Measurements from ENCODE around the gene PTGFR.

The PTGFR gene

DNA sequence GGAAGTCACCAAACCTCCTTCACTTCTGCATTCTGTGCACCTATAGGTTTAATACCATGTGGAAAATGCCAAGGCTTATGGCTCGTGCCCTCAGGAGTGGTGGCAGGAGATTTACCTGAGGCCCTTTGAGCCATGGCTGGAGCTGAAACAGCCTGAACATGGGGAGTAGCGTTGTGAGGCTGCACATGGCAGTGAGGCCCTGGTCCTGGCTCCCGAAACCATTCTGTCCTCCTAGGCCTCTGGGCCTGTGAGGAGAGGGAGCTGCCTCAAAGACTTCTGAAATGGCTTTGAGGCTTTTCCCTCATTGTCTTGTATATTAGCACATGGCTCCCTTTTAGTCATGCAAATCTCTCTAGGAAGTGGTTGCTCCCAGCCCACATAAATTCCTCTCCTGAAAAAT, 20.6 kb downstream of the PTGFR start:
- TF ChIP-seq ZNF600 (tag by site-specific recombination; IDR thresholded peaks at IDR 0.05) (no peak), ZNF585B (tag by site-specific recombination; IDR thresholded peaks at IDR 0.05) (peak; percentile 94), ZNF274 (IDR thresholded peaks at IDR 0.05; ENCODE audit: low read length) (no peak), ZNF274 (tag by site-specific recombination; IDR thresholded peaks at IDR 0.05; ENCODE audit: borderline replicate concordance) (no peak), ZNF558 (tag by site-specific recombination; IDR thresholded peaks at IDR 0.05) (no peak), ZNF529 (tag by site-specific recombination; IDR thresholded peaks at IDR 0.05; ENCODE audit: insufficient replicate concordance) (no peak), TRIM28 (IDR thresholded peaks at IDR 0.05; ENCODE audit: borderline replicate concordance, low read length) (peak; percentile 97), ZFP69B (tag by site-specific recombination; IDR thresholded peaks at IDR 0.05) (no peak), ZNF580 (tag by site-specific recombination; IDR thresholded peaks at IDR 0.05) (no peak), SETDB1 (IDR thresholded peaks at IDR 0.05; ENCODE audit: insufficient read length, low read length) (peak; percentile 87)
- Histone ChIP-seq H3K9me3 (ENCODE audit: control insufficient read depth, insufficient read depth, low read depth, low read length) (no peaks in the 10 kb centered on the region), H3K4me1 (ENCODE audit: control insufficient read depth, insufficient read depth, low read length) (no peaks in the 10 kb centered on the region), H3K27ac (ENCODE audit: extremely low read depth, low read depth, low read length) (no peak overlapping the region), H3K36me3 (ENCODE audit: control insufficient read depth in 2 of 2, insufficient read depth in 1 of 2, low read length in 2 of 2) (no peaks in the 10 kb centered on the region), H3K4me3 (ENCODE audit: low read depth, low read length) (no peak overlapping the region)
- CTCF ChIA-PET, result no interaction called here
- POLR2A ChIA-PET, result no interaction called here

DNA sequence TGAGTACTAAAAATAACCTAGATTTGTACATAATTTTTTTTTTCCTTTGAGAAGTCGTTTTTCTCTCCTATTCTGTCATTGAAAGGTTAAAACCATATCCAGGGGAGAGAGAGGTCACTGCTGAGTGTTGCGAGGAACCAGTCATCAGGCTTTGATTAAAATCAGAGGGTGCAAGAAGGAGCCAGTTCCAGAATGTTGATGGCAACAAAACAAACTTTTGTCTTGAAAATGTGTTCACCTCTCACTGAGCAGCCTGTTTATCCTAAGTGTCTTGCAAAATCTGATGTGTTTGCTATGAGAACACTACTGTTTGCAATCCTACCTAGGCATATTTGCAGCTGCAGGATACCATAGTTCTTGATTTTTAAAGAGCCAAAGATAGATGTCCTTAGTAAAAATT, 25.9 kb downstream of the PTGFR start:
- no peaks in the 10 kb centered on the region for H3K4me1 ChIP-seq (ENCODE audit: control insufficient read depth, insufficient read depth, low read length)
- H3K27ac ChIP-seq (ENCODE audit: extremely low read depth, low read depth, low read length), result no peak overlapping the region
- no peak overlapping the region for H3K4me3 ChIP-seq (ENCODE audit: low read depth, low read length)
- H3K36me3 ChIP-seq (ENCODE audit: control insufficient read depth in 2 of 2, insufficient read depth in 1 of 2, low read length in 2 of 2), result no peaks in the 10 kb centered on the region
- POLR2A ChIA-PET, result no interaction called here
- TF ChIP-seq FEZF1 (tag by site-specific recombination; IDR thresholded peaks at IDR 0.05), result no peak
- TF ChIP-seq, protein P1, sequence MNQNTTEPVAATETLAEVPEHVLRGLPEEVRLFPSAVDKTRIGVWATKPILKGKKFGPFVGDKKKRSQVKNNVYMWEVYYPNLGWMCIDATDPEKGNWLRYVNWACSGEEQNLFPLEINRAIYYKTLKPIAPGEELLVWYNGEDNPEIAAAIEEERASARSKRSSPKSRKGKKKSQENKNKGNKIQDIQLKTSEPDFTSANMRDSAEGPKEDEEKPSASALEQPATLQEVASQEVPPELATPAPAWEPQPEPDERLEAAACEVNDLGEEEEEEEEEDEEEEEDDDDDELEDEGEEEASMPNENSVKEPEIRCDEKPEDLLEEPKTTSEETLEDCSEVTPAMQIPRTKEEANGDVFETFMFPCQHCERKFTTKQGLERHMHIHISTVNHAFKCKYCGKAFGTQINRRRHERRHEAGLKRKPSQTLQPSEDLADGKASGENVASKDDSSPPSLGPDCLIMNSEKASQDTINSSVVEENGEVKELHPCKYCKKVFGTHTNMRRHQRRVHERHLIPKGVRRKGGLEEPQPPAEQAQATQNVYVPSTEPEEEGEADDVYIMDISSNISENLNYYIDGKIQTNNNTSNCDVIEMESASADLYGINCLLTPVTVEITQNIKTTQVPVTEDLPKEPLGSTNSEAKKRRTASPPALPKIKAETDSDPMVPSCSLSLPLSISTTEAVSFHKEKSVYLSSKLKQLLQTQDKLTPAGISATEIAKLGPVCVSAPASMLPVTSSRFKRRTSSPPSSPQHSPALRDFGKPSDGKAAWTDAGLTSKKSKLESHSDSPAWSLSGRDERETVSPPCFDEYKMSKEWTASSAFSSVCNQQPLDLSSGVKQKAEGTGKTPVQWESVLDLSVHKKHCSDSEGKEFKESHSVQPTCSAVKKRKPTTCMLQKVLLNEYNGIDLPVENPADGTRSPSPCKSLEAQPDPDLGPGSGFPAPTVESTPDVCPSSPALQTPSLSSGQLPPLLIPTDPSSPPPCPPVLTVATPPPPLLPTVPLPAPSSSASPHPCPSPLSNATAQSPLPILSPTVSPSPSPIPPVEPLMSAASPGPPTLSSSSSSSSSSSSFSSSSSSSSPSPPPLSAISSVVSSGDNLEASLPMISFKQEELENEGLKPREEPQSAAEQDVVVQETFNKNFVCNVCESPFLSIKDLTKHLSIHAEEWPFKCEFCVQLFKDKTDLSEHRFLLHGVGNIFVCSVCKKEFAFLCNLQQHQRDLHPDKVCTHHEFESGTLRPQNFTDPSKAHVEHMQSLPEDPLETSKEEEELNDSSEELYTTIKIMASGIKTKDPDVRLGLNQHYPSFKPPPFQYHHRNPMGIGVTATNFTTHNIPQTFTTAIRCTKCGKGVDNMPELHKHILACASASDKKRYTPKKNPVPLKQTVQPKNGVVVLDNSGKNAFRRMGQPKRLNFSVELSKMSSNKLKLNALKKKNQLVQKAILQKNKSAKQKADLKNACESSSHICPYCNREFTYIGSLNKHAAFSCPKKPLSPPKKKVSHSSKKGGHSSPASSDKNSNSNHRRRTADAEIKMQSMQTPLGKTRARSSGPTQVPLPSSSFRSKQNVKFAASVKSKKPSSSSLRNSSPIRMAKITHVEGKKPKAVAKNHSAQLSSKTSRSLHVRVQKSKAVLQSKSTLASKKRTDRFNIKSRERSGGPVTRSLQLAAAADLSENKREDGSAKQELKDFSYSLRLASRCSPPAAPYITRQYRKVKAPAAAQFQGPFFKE (tag by site-specific recombination; IDR thresholded peaks at IDR 0.05; ENCODE audit: borderline replicate concordance), result no peak
- no peak for TF ChIP-seq KLF10 (tag by site-specific recombination; IDR thresholded peaks at IDR 0.05)
- TF ChIP-seq ZNF221 (tag by site-specific recombination; IDR thresholded peaks at IDR 0.05; ENCODE audit: borderline replicate concordance), result no peak
- TF ChIP-seq ZNF302 (tag by site-specific recombination; IDR thresholded peaks at IDR 0.05; ENCODE audit: low read depth), result no peak
- TF ChIP-seq ZNF16 (tag by site-specific recombination; IDR thresholded peaks at IDR 0.05; ENCODE audit: low read depth), result no peak
- TF ChIP-seq ZNF10 (tag by site-specific recombination; IDR thresholded peaks at IDR 0.05), result no peak
- TF ChIP-seq, protein P2, sequence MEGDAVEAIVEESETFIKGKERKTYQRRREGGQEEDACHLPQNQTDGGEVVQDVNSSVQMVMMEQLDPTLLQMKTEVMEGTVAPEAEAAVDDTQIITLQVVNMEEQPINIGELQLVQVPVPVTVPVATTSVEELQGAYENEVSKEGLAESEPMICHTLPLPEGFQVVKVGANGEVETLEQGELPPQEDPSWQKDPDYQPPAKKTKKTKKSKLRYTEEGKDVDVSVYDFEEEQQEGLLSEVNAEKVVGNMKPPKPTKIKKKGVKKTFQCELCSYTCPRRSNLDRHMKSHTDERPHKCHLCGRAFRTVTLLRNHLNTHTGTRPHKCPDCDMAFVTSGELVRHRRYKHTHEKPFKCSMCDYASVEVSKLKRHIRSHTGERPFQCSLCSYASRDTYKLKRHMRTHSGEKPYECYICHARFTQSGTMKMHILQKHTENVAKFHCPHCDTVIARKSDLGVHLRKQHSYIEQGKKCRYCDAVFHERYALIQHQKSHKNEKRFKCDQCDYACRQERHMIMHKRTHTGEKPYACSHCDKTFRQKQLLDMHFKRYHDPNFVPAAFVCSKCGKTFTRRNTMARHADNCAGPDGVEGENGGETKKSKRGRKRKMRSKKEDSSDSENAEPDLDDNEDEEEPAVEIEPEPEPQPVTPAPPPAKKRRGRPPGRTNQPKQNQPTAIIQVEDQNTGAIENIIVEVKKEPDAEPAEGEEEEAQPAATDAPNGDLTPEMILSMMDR (tag by site-specific recombination; IDR thresholded peaks at IDR 0.05), result no peak
- no peak for TF ChIP-seq GLIS2 (tag by site-specific recombination; IDR thresholded peaks at IDR 0.05)
- no peak for TF ChIP-seq ZNF548 (tag by site-specific recombination; IDR thresholded peaks at IDR 0.05)
- TF ChIP-seq YY2 (tag by site-specific recombination; IDR thresholded peaks at IDR 0.05), result no peak
- no peak for TF ChIP-seq ZEB2 (tag by site-specific recombination; IDR thresholded peaks at IDR 0.05)
- TF ChIP-seq GLI2 (tag by site-specific recombination; IDR thresholded peaks at IDR 0.05; ENCODE audit: borderline replicate concordance, low read depth), result no peak
- TF ChIP-seq ZNF549 (tag by site-specific recombination; IDR thresholded peaks at IDR 0.05), result no peak
- no peak for TF ChIP-seq ZNF624 (tag by site-specific recombination; IDR thresholded peaks at IDR 0.05)
- no peaks in the 10 kb centered on the region for H3K9me3 ChIP-seq (ENCODE audit: control insufficient read depth, insufficient read depth, low read depth, low read length)
- CTCF ChIA-PET, result no interaction called here

Data from HEK293 (cell line).